Stimulated activated CD4-positive, alpha-beta T cell treated with anti-CD3 and anti-CD28 coated beads, Interleukin-1b, Interleukin-23, amount 100 ng/mL, for 24 hours (primary cell): ENCODE results near the gene MFRP.
A peak's percentile ranks its signal among the peaks of the same experiment; 100 is the strongest.

Experiments used
- DNase-seq, 4 experiments: peaks; one replicate each; pipeline ENCODE4 v3.0.0-alpha.2; 2020; ENCODE audit warnings: low read depth in 4 of 4, low spot score in 1 of 4

The MFRP gene

GRCh38 chr11:119359365-119360214 is 13.1 kb upstream of the MFRP start:
- no peak for DNase-seq

DNA sequence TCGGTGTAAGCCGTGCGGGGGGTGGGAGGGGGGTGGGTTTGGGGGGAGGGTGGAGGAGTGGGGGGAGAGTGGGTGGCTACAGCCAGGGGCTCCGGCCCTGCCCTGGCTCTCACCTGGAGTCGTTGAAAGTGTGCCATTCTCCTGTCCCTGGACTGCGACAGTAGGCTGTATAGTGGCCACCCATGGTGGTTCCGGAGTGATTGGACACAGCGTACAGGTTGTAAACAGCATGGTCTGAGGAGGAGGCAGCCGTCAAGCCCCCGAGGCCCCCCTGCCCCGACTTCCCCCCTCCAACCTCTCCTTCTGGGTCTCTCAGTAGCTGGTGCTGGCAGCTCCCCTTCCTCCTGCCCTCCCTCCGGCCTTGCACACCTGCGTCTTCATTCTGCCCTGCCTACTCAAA is 10.6 kb upstream of the MFRP start:
- no peak for DNase-seq

DNA sequence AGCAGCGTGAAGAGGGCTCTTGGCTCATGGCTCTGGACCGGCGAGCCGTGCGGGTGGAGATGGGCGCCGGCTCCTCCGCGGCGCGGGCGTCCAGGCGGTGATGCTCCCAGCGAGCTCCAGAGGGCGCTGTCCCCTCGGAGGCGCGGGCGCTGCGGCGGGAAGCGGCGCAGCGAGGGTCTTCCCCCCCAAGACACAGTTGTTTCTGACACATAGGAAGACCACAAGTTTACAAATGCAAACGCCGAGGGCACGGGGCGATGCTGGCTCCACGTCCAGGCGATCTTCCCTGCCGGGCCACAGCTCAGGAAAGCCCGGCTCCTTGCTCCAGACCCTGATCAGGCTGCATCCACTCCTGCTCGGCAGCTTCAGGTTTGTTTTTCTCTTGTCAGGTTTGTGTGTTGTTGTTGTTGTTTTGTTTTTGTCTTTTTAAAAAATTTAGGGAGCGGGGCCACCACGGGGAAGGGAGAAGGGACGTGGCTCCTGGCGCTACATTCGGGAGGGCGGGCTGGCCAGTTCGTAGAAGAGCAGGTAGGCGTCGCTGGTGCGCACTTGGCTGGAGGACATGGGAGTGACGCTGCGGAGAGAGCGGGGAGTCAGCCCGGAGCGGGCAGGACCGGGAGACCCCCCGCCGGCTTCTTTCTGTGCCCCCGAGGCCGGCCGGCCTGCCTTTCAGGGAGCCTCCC is 10.0 kb upstream of the MFRP start:
- DNase-seq, result peak; percentile 45 to 63 (median 58)

DNA sequence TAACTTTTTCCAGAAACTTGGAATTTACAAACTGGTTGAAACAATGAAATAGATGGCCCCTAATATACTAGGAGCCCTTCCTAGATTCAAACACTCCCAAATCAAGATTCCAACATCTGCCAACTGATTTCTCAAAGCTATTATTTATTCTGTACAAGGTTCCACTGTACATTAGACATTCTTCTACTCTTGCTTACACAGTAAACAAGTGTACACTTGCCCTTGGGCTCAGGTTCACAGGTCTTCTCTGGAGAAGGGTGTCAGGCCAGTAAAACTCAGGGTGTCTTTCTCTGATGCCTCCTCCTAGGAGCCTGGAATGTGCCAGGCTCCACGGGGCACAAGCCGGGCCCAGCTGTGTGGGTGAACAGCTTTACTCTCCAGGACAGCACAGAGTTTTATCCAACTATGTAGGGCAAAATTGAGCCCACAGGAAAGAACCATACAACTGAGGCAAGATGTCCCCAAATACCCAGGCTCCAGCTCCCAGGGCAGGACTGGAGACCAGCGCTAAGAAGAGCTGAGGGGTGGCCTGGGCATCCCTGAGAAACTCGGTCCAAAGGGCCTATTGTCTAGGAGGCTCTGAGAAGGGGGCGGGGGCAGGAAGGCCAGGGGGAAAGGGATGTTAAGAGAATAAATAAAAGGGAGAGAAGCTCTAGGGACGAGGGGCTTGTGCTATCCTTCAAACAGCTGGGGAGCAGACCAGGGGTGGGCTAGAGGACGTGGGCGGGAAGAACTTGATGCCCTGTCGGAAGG is 8.8 kb upstream of the MFRP start:
- no peak for DNase-seq

DNA sequence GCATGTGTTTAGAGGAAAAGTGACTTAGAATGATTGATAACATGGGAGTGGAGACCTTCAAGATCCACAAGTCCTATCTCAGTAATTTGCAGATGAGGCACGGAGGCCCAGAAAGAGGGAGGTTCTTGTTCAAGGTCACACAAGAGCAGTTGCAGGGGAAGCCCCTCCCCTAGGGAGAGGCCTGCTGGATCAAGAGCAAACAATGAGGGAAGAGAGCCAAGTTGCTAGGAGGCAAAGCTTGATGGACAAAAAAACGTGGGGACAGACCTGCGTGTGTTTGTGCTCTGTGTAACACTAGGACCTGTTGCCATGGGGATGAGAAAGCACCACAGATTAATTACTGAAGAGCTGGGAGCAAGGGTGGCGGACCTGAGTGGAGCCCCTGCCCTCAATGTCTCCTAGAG is 6.4 kb upstream of the MFRP start:
- DNase-seq, result no peak

- no peak for DNase-seq
Observed at GRCh38 chr11:119351232-119351631, 4.7 kb upstream of the MFRP start.

DNA sequence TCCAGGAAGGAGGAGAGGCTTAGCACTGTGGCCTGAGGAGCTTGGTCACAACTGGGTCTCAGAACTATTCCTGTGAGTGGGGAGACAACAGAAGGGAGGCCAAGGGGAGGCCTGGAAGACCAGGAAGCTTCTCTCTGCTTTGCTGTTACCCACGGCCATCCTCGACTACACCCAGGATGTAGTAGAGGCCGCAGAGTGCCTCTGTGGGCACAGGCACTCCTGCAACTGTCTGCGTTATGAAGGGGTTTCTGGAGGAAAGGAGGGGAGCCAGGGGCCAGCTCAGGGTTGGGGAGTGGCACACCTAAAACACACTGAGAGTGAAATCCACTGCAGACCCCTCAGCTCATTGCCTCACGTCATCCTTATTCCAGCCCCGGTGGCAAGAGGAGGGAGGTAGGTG is 3.8 kb upstream of the MFRP start:
- DNase-seq, result no peak

GRCh38 chr11:119347940-119348605 is 1.6 kb upstream of the MFRP start:
- no peak for DNase-seq

- no peak for DNase-seq
Observed at GRCh38 chr11:119347242-119347641, 737 bp upstream of the MFRP start.

- no peak for DNase-seq
Observed at GRCh38 chr11:119345685-119346084, 820 bp downstream of the MFRP start.

- no peak for DNase-seq
Observed at GRCh38 chr11:119344291-119345010, 2.1 kb downstream of the MFRP start.

DNA sequence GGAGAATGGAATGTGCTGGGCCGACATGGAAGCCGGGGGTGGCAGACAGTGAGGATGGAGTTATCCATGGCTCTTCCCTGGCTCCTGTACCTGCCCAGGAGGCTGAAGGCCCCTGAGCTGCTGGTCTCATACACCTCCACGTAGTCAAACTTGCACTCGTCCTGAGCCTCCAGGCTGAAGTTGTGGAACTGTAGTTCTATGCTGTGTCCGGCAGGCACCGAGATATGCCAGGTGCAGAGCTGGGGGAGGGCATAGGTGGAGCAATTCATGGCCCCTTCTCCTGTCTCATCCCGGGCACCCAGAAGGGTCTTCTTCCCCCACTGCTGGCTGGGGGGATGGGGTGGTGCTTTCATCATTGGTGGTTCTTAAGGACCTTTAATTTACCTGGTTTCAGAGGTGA is 2.8 kb downstream of the MFRP start:
- no peak for DNase-seq

DNA sequence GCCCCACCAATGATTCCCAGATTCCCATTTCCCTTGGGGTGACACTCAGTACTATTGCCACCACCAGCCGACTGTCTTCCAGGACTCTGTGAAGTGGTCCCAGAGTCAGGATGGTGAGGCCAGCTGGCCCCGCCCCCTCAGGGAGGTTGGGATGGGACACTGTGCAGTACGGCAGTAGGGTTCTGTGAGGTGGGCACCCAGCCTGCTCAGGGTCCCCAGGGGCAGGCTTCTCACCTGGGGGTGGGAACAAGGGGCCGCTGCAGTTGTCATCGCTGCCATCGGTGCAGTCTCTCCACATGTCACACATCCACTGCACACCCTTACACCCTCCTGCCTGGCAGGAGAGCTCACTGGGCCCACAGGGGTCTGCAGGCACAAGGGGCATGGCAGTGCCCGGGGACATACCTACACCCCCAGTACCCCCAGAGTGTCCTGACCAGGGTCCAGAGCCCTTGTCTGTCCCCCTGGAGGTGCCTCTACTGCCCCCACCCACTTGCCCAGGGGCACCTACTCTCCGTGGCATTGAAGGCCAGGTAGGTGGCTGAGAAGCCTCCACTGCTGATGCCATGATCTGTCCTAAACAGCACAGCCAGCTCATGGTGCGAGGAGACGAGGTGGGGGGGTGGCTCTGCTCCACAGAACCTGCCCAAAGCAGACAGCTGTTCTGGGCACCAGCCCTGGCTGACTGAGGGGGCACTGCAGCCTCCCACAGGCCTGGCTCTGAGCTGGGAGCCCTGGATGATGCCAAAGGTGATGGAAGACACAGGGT is 4.0 kb downstream of the MFRP start:
- no peak for DNase-seq

DNA sequence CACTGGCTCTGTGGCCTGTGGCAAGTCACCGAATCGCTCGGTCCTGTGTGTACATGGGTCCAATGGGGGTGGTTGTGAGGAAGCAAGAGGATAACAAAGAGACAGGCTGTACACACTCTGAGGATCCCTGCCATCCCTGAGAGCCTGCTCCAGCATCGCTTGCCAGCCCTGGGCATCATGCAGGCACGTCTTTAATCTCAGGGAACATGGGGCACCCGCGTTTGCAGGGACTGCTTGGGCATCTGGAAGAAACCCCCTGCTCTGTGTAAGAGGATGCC is 4.5 kb downstream of the MFRP start:
- DNase-seq, result no peak

- DNase-seq, result no peak
Observed at GRCh38 chr11:119341222-119342022, 5.1 kb downstream of the MFRP start.

- no peak for DNase-seq
Observed at GRCh38 chr11:119340335-119341221, 5.9 kb downstream of the MFRP start, which contains the start of gene C1QTNF5. C1QTNF5 (minus strand) TSS chr11:119340883; CDS start chr11:119340397, 486 bp downstream.

- no peak for DNase-seq
Observed at GRCh38 chr11:119339589-119340334, 6.7 kb downstream of the MFRP start.
